Measurements from ENCODE around the gene ID1.

ID1 gene

DNA sequence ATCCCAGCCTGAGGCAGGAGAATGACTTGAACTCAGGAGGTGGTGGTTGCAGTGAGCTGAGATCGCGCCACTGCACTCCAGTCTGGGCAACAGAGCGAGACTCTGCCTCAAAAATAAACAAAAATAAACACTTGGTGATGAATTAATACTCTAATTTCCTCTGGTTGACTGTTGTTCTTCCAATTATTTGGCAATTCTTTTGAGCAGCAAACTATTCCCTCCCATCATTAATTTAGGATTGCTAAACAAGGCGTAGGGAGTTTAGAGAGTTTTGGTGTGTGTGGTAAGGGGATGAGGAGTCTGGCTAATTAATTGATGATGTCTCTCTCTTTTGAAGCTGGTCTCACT, 2.7 kb upstream of the ID1 start:
- in situ Hi-C loops (cut with HindIII; ENCODE audit: low pct_ligation_motif_present, low sequenced_read_pairs), result no loop called here
- DNase-seq, result no peak
- H3K4me3 ChIP-seq (ENCODE audit: low read depth, low read length), result no peak overlapping the region
- no peaks in the 10 kb centered on the region for H3K36me3 ChIP-seq (replicated peaks)
- peak overlapping the region; percentile 90 for H3K27ac ChIP-seq
- no peaks in the 10 kb centered on the region for H3K27me3 ChIP-seq (replicated peaks)
- TF ChIP-seq, protein P1, sequence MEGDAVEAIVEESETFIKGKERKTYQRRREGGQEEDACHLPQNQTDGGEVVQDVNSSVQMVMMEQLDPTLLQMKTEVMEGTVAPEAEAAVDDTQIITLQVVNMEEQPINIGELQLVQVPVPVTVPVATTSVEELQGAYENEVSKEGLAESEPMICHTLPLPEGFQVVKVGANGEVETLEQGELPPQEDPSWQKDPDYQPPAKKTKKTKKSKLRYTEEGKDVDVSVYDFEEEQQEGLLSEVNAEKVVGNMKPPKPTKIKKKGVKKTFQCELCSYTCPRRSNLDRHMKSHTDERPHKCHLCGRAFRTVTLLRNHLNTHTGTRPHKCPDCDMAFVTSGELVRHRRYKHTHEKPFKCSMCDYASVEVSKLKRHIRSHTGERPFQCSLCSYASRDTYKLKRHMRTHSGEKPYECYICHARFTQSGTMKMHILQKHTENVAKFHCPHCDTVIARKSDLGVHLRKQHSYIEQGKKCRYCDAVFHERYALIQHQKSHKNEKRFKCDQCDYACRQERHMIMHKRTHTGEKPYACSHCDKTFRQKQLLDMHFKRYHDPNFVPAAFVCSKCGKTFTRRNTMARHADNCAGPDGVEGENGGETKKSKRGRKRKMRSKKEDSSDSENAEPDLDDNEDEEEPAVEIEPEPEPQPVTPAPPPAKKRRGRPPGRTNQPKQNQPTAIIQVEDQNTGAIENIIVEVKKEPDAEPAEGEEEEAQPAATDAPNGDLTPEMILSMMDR (IDR thresholded peaks at IDR 0.05; ENCODE audit: low read depth, low read length, missing control alignments), result no peak

DNA sequence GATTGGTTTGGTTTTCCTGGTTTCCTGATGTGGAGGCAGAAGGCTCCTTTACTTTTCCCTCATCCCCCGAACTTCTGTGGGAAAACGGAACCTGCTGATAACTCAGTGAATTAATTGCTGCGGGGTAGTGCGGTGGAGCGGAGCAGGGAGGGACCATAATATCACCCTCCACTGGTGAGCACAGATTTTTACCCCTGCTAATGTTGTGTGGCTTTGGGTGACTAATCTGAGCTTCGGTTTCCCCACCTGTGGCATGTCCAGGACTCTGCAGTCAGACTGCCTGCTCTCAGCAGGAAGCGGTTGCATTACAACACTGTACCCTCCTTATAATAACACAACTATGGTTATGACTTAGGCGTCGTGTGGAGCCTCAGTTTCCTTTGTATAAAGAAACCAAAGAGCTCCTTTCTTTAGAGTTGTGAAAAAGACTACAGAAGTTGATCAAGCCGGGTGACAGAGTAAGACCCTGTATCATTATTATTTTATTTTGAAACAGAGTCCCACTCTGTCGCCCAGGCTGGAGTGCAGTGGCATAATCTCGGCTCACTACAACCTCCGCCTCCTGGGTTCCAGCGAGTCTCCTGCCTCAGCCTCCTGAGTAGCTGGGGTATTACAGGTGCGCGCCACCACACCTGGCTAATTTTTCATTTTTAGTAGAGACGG, 2.2 kb upstream of the ID1 start:
- H3K4me3 ChIP-seq (ENCODE audit: low read depth, low read length), result no peak overlapping the region
- in situ Hi-C loops (cut with HindIII; ENCODE audit: low pct_ligation_motif_present, low sequenced_read_pairs), result no loop called here
- peak overlapping the region; percentile 90 for H3K27ac ChIP-seq
- TF ChIP-seq, protein P1 (IDR thresholded peaks at IDR 0.05; ENCODE audit: low read depth, low read length, missing control alignments), result peak; percentile 23
- H3K36me3 ChIP-seq (replicated peaks), result no peaks in the 10 kb centered on the region
- H3K27me3 ChIP-seq (replicated peaks), result no peaks in the 10 kb centered on the region
- peak; percentile 70 for DNase-seq

DNA sequence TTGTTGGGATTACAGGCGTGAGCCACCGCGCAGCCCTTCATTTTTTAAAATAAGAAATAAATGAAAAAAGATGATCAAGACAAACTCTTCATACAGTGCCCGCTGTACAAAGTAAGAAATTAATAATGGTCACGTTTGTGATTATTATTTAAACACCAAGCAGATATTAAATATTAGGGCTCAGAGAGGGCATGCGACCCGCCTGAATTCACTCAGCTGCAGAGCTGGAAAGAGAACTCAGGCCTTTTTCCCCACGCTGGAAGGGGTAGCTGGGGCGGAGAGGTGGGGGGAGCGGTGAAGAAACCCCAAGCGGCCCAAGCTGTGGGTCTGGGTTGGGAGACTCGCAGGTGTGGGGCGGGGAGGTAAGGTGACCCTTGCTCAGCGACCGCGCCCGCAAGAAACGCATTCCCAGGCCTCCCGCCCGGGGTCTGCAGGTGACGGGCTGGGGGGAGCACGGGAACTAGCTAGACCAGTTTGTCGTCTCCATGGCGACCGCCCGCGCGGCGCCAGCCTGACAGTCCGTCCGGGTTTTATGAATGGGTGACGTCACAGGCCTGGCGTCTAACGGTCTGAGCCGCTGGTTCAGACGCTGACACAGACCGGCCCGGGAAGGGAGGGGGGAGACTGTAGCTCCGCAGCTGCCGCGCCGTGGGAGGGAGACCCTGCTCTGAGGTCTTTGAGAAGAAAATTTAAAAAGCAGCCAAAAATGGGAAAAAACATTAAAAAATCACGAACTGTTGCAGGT, 1.1 kb upstream of the ID1 start:
- Histone ChIP-seq H3K36me3 (replicated peaks) (no peaks in the 10 kb centered on the region), H3K27me3 (replicated peaks) (no peaks in the 10 kb centered on the region), H3K27ac (peak overlapping the region; percentile 90), H3K4me3 (ENCODE audit: low read depth, low read length) (peak overlapping the region; percentile 94)
- peak; percentile 98 for DNase-seq
- TF ChIP-seq, protein P1 (IDR thresholded peaks at IDR 0.05; ENCODE audit: low read depth, low read length, missing control alignments), result no peak
- in situ Hi-C loops (cut with HindIII; ENCODE audit: low pct_ligation_motif_present, low sequenced_read_pairs), result no loop called here

DNA sequence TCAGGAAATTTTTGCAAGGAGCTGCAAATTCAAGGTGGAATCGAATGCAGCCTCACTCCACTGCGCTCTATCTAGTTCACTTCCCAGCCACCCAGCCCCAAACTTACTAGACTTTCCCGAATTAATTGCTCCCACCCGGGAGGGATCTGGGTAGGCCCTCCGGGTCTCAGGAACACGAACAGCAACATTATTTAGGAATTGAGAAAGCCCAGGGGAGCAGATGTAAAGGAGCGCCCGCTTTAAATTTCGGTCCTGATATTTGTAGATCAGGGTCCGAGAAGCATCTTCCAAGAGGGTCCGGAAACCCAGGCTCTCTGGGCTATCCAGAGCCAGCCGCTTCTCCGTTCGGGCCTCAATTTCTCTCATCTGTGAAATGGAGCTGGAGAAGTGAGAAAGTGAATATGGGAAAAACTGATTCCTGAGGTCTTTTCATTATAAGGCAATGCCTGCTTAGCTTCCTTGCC, 490 bp upstream of the ID1 start:
- DNase-seq, result no peak
- TF ChIP-seq, protein P1 (IDR thresholded peaks at IDR 0.05; ENCODE audit: low read depth, low read length, missing control alignments), result no peak
- Histone ChIP-seq H3K27me3 (replicated peaks) (no peaks in the 10 kb centered on the region), H3K27ac (peak overlapping the region; percentile 90), H3K4me3 (ENCODE audit: low read depth, low read length) (peak overlapping the region; percentile 94), H3K36me3 (replicated peaks) (no peaks in the 10 kb centered on the region)
- in situ Hi-C loops (cut with HindIII; ENCODE audit: low pct_ligation_motif_present, low sequenced_read_pairs), result no loop called here

DNA sequence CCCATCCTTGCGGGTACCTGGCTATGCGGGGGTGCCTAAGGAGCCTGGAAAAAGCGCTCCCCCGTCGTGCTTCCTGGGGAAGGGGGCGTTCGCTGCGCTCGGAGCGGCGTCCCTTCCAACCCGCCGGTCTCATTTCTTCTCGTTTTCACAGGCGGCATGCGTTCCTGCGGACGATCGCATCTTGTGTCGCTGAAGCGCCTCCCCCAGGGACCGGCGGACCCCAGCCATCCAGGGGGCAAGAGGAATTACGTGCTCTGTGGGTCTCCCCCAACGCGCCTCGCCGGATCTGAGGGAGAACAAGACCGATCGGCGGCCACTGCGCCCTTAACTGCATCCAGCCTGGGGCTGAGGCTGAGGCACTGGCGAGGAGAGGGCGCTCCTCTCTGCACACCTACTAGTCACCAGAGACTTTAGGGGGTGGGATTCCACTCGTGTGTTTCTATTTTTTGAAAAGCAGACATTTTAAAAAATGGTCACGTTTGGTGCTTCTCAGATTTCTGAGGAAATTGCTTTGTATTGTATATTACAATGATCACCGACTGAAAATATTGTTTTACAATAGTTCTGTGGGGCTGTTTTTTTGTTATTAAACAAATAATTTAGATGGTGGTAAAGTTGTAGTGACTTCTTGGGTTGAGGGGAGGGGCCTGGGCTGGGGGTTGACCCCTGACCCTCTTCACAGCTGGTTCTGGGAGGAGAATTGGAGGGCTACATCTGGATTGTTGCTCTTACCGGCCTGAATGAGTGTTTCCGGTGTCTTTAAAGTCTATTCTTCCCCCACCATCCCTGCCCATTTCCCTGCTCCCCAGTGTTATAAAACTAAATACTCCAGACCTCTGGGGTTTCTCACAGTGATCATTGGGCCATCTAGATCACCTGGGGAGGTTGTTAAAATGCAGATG, 1.1 kb downstream of the ID1 start:
- Histone ChIP-seq H3K27me3 (replicated peaks) (no peaks in the 10 kb centered on the region), H3K4me3 (ENCODE audit: low read depth, low read length) (peak overlapping the region; percentile 94), H3K36me3 (replicated peaks) (no peaks in the 10 kb centered on the region), H3K27ac (peak overlapping the region; percentile 90)
- in situ Hi-C loops (cut with HindIII; ENCODE audit: low pct_ligation_motif_present, low sequenced_read_pairs), result no loop called here
- DNase-seq, result no peak
- TF ChIP-seq, protein P1 (IDR thresholded peaks at IDR 0.05; ENCODE audit: low read depth, low read length, missing control alignments), result no peak

All from brain microvascular endothelial cell (primary cell).